GM12878 (cell line): ENCODE measurements around the gene ZNF629. TPM values are rescaled to one million over a fixed set of nuclear protein-coding genes. Genes with fewer than 3 reads are reported as not detected.

ENCODE experiments used
- ATAC-seq: fragments of 200-7000 bp; cut with Tn5 transposase; 3 replicates; pipeline ENCODE4 v1.9.1; 2020; ENCODE audit warnings: mild to moderate bottlenecking, moderate library complexity
- BruUV-seq: library from RNA; stranded (reverse); fragments of 400-500 nt; replicated peaks from 2 replicates; lab custom pipeline; 2021; lab: Mats Ljungman, UMichigan
- CTCF ChIA-PET: fragments of 300-600 bp; sonication (Branson Sonifier 250); formaldehyde crosslinking; extraction: SDS; loops from one replicate; lab custom pipeline; 2021; ENCODE audit warnings: inconsistent platforms; lab: Yijun Ruan, JAX
- POLR2A ChIA-PET: fragments of 350-600 bp; formaldehyde crosslinking; extraction: SDS; loops from one replicate; lab custom pipeline; 2021; ENCODE audit warnings: inconsistent platforms; lab: Charles Lee
- RAD21 ChIA-PET: fragments of 300-600 bp; sonication (Branson Sonifier 250); formaldehyde crosslinking; loops from one replicate; lab custom pipeline; 2023; ENCODE audit warnings: antibody characterized with exemption; ENCODE audit not compliant: unreplicated experiment; lab: Charles Lee
- SMC1A ChIA-PET: fragments of 300-600 bp; sonication (Branson Sonifier 250); formaldehyde crosslinking; loops from one replicate; lab custom pipeline; 2023; ENCODE audit not compliant: unreplicated experiment, uncharacterized antibody; lab: Charles Lee
- DNase-seq: peaks from one replicate; pipeline ENCODE4 v3.0.0-alpha.2; 2011; ENCODE audit warnings: low read depth, low spot score
- FAIRE-seq: peaks from 3 replicates; lab custom pipeline; 2011; peaks lifted over from hg19 to GRCh38; lab: Jason Lieb, UNC
- H2AFZ ChIP-seq: 2 replicates; pipeline ENCODE4 v1.6.0; 2011; ENCODE audit warnings: low read depth, low read length, control low read depth; ENCODE audit not compliant: control insufficient read depth
- H3K27ac ChIP-seq: 2 replicates; pipeline ENCODE4 v1.5.1; 2011; ENCODE audit warnings: control low read depth; ENCODE audit not compliant: control insufficient read depth, insufficient read depth
- H3K27me3 ChIP-seq, 2 experiments: replicated peaks in 1 of 2; 2 replicates each; pipeline versions ENCODE4 v1.6.0 to v1.6.1; 2011; ENCODE audit warnings: low read length in 1 of 2; ENCODE audit not compliant: control insufficient read depth in 2 of 2, insufficient read depth in 2 of 2
- H3K36me3 ChIP-seq, 2 experiments: 2 replicates each; pipeline ENCODE4 v1.5.1; 2011; ENCODE audit warnings: low read length in 1 of 2; ENCODE audit not compliant: control insufficient read depth in 2 of 2, insufficient read depth in 2 of 2
- H3K4me1 ChIP-seq: 2 replicates; pipeline ENCODE4 v1.6.1; 2011; ENCODE audit warnings: mild to moderate bottlenecking, low read length, moderate library complexity, mixed read lengths; ENCODE audit not compliant: control insufficient read depth, insufficient read depth
- H3K4me2 ChIP-seq: 2 replicates; pipeline ENCODE4 v1.6.0; 2011; ENCODE audit warnings: control low read depth; ENCODE audit not compliant: control insufficient read depth, insufficient read depth
- H3K4me3 ChIP-seq: fragments of 200-600 bp; sonication (generic); 2 replicates; pipeline ENCODE4 v1.5.1; 2016
- H3K79me2 ChIP-seq: 2 replicates; pipeline ENCODE4 v1.6.0; 2011; ENCODE audit warnings: low read length; ENCODE audit not compliant: control insufficient read depth, insufficient read depth
- H3K9ac ChIP-seq: 2 replicates; pipeline ENCODE4 v1.8.0; 2011; ENCODE audit warnings: low read length, control low read depth, mixed read lengths; ENCODE audit not compliant: control insufficient read depth, insufficient read depth
- H3K9me3 ChIP-seq: replicated peaks from 3 replicates; pipeline ENCODE4 v1.5.1; 2011; ENCODE audit warnings: mild to moderate bottlenecking, low read length; ENCODE audit not compliant: control insufficient read depth, insufficient read depth
- H4K20me1 ChIP-seq: 2 replicates; pipeline ENCODE4 v1.6.0; 2011; ENCODE audit not compliant: control insufficient read depth, insufficient read depth
- ATF2 ChIP-seq: IDR thresholded peaks from 2 replicates; pipeline ENCODE4 v1.6.1; 2012; ENCODE audit warnings: low read length, inconsistent platforms
- ATF3 ChIP-seq: IDR thresholded peaks from 2 replicates; pipeline ENCODE4 v1.6.1; 2011; ENCODE audit warnings: low read depth, mild to moderate bottlenecking, low read length, moderate library complexity, borderline replicate concordance; ENCODE audit errors: extremely low read depth
- ETV6 ChIP-seq, 2 experiments: fragments of 450-650 bp in 1 of 2; IDR thresholded peaks in 1 of 2; conservative IDR thresholded peaks in 1 of 2; 2 replicates each; pipeline ENCODE4 v1.6.1; 2014; ENCODE audit warnings: antibody characterized with exemption in 1 of 2, borderline replicate concordance in 1 of 2, low read depth in 1 of 2, mild to moderate bottlenecking in 1 of 2, moderate library complexity in 1 of 2
- JUNB ChIP-seq: IDR thresholded peaks from 2 replicates; pipeline ENCODE4 v1.6.1; 2016; ENCODE audit warnings: antibody characterized with exemption, mild to moderate bottlenecking
- KLF5 ChIP-seq: fragments of 450-650 bp; IDR thresholded peaks from 2 replicates; pipeline ENCODE4 v1.6.1; 2014; ENCODE audit warnings: mild to moderate bottlenecking; ENCODE audit not compliant: partially characterized antibody
- MTA3 ChIP-seq: IDR thresholded peaks from 2 replicates; pipeline ENCODE4 v1.6.1; 2012; ENCODE audit warnings: low read length, inconsistent platforms, borderline replicate concordance
- NR2C1 ChIP-seq: fragments of 450-650 bp; IDR thresholded peaks from 2 replicates; pipeline ENCODE4 v1.6.1; 2017; ENCODE audit warnings: antibody characterized with exemption, mild to moderate bottlenecking, moderate library complexity
- POU2F2 ChIP-seq: IDR thresholded peaks from 3 replicates; pipeline ENCODE4 v1.6.1; 2011; ENCODE audit warnings: low read depth, mild to moderate bottlenecking, low read length, borderline replicate concordance
- RFX5 ChIP-seq: IDR thresholded peaks from 2 replicates; pipeline ENCODE4 v1.6.1; 2011; ENCODE audit warnings: low read depth, low read length, improper control_type of control experiment
- STAT1 ChIP-seq: fragments of 450-650 bp; conservative IDR thresholded peaks from 2 replicates; pipeline ENCODE4 v1.6.1; 2014; ENCODE audit warnings: antibody characterized with exemption, mild to moderate bottlenecking
- TCF3 ChIP-seq: IDR thresholded peaks from 2 replicates; pipeline ENCODE4 v1.6.1; 2012; ENCODE audit warnings: low read depth, mild to moderate bottlenecking, low read length, borderline replicate concordance; ENCODE audit not compliant: insufficient read depth
- WRNIP1 ChIP-seq: IDR thresholded peaks from 2 replicates; pipeline ENCODE4 v1.6.1; 2011; ENCODE audit warnings: low read depth, low read length, improper control_type of control experiment, borderline replicate concordance
- ZBTB4 ChIP-seq: fragments of 450-650 bp; formaldehyde crosslinking; IDR thresholded peaks from 2 replicates; pipeline ENCODE4 v1.4.0; 2022; ENCODE audit warnings: mild to moderate bottlenecking, moderate library complexity
- ZNF24 ChIP-seq: fragments of 450-650 bp; IDR thresholded peaks from 2 replicates; pipeline ENCODE4 v1.6.1; 2017; ENCODE audit warnings: antibody characterized with exemption, mild to moderate bottlenecking
- ZSCAN29 ChIP-seq: fragments of 450-650 bp; IDR thresholded peaks from 2 replicates; pipeline ENCODE4 v1.6.1; 2017; ENCODE audit warnings: mild to moderate bottlenecking, moderate library complexity
- WGBS: methylation state at CpG from one replicate; pipeline ENCODE4 v1.1.6; 2016; ENCODE audit warnings: low lambda C conversion rate; ENCODE audit not compliant: insufficient replicate concordance, insufficient coverage; ENCODE audit errors: missing lambda C conversion rate; 5-methylcytosine and 5-hydroxymethylcytosine counted together
- in situ Hi-C: fragments of 300-500 bp; cut with MboI; formaldehyde crosslinking; loops from 9 replicates; pipeline ENCODE4 v1.14.3; 2018; ENCODE audit warnings: mixed read lengths
- intact Hi-C: fragments of 100-400 bp; cut with micrococcal nuclease; formaldehyde crosslinking; loops from one replicate; pipeline ENCODE4 v1.14.2; 2022; ENCODE audit not compliant: unreplicated experiment
- polyA plus RNA-seq, 11 experiments: library from polyadenylated mRNA; depleted of rRNA in 4 of 11; unstranded in 6 of 11; stranded (reverse) in 5 of 11; fragments of >200 nt; fragmentation: Nextera tagmentation in 4 of 11; fragmentation: Illumina TruSeq in 1 of 11; extraction: Ambion mirVana in 4 of 11; extraction: Trizol in 1 of 11; gene quantifications; 1 replicate in 1 of 11; 2 replicates in 10 of 11; pipeline versions ENCODE4 v1.2.1 to v1.2.3, GENCODE V29; 2011 to 2016; ENCODE audit warnings: inconsistent platforms in 2 of 11, missing spikeins in 2 of 11, low read depth in 1 of 11
- total RNA-seq, 4 experiments: library from RNA; depleted of rRNA in 3 of 4; stranded (reverse); fragments of >200 nt in 3 of 4; fragmentation: Illumina TruSeq in 1 of 4; extraction: Trizol in 1 of 4; gene quantifications; 2 replicates each; pipeline versions ENCODE4 v1.2.1 to v1.2.3, GENCODE V29; 2013 to 2021
- TF ChIP-seq, protein P1 (sequence below): fragments of 450-650 bp; IDR thresholded peaks from 2 replicates; pipeline ENCODE4 v1.6.1; 2017; ENCODE audit warnings: mild to moderate bottlenecking

Gene ZNF629
- total and polyA plus RNA-seq, 10 of the 15 experiments (the other 5 are each of a cell fraction or from before 2014, with no cell fraction given): 0.02 to 0.69 (median 0.40) TPM

DNA sequence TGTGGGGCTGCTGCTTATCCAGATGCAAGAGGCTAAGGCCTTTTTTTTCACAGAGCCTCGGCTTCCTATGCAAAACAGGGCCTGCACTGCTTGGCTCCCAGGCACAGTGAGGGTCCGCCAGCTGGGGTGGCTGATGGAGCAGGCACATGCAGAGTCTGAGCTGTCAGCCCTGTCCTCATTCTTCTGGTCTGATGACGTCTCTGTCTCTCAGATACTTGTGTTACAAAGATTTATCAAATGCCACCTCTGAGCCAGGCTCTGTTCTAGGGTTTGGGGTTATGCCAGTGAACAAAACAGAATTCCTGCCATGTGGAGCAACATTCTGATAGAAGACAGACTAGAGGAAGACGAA is 20.1 kb downstream of the ZNF629 start:
- peaks cover 43 to 45% of the 10 kb centered on the region in 2 experiments; a peak in 3 of 4 replicates for H3K36me3 ChIP-seq
- H3K79me2 ChIP-seq: peaks cover 15% of the 10 kb centered on the region
- H3K27me3 ChIP-seq: no peaks in the 10 kb centered on the region
- in situ Hi-C loops (loop anchor here (25.0 kb wide), 1 partner anchor 1120 kb away; no protein-coding TSS in a partner anchor), intact Hi-C loops (no loop called here)
- POLR2A ChIA-PET: no interaction called here
- no peaks in the 10 kb centered on the region for H4K20me1 ChIP-seq
- SMC1A ChIA-PET: no interaction called here
- H2AFZ ChIP-seq: no peak overlapping the region
- H3K4me2 ChIP-seq: no peak overlapping the region
- H3K9me3 ChIP-seq: no peaks in the 10 kb centered on the region
- ATAC-seq (no peak), FAIRE-seq (no peak), DNase-seq (no peak)
- no peak for TF ChIP-seq ATF3
- no peak for TF ChIP-seq ZSCAN29
- no peak for TF ChIP-seq MTA3
- no peak for TF ChIP-seq RFX5
- no peak for TF ChIP-seq ZBTB4
- no peak for TF ChIP-seq NR2C1
- no peak for TF ChIP-seq KLF5
- no peak for TF ChIP-seq JUNB
- TF ChIP-seq STAT1: no peak
- no peak for TF ChIP-seq ZNF24
- no peak for TF ChIP-seq ATF2
- TF ChIP-seq, protein P1, sequence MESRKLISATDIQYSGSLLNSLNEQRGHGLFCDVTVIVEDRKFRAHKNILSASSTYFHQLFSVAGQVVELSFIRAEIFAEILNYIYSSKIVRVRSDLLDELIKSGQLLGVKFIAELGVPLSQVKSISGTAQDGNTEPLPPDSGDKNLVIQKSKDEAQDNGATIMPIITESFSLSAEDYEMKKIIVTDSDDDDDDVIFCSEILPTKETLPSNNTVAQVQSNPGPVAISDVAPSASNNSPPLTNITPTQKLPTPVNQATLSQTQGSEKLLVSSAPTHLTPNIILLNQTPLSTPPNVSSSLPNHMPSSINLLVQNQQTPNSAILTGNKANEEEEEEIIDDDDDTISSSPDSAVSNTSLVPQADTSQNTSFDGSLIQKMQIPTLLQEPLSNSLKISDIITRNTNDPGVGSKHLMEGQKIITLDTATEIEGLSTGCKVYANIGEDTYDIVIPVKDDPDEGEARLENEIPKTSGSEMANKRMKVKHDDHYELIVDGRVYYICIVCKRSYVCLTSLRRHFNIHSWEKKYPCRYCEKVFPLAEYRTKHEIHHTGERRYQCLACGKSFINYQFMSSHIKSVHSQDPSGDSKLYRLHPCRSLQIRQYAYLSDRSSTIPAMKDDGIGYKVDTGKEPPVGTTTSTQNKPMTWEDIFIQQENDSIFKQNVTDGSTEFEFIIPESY: no peak
- TF ChIP-seq POU2F2: no peak
- TF ChIP-seq ETV6 (conservative IDR thresholded peaks at IDR 0.05 in 1 of 2, IDR thresholded peaks at IDR 0.05 in 1 of 2; ENCODE audit: borderline replicate concordance in 1 of 2, low read depth in 1 of 2): no peak
- no peak for TF ChIP-seq WRNIP1
- TF ChIP-seq TCF3: no peak
- RAD21 ChIA-PET: no interaction called here
- no TSS peak for BruUV-seq
- no peak overlapping the region for H3K27ac ChIP-seq
- WGBS: 88% methylated on average over 4 of the region's 4 CpGs
- H3K4me3 ChIP-seq: no peak overlapping the region
- CTCF ChIA-PET: no interaction called here
- H3K9ac ChIP-seq: no peak overlapping the region
- H3K4me1 ChIP-seq: peaks cover 6% of the 10 kb centered on the region
